H9 (cell line): Measurements from ENCODE around the gene LPXN. TPM values are rescaled to one million over a fixed set of nuclear protein-coding genes. Genes with fewer than 3 reads are reported as not detected.

Experiments used
- DNase-seq: peaks from one replicate; pipeline ENCODE4 v3.0.0-alpha.2; 2017
- H2AFZ ChIP-seq: one replicate; pipeline ENCODE4 v1.6.1; 2013; ENCODE audit warnings: mild to moderate bottlenecking, low read length, control low read depth, moderate library complexity
- H2AK5ac ChIP-seq: 2 replicates; pipeline ENCODE4 v1.6.1; 2013; ENCODE audit warnings: low read length, control low read depth, mixed read lengths; ENCODE audit not compliant: insufficient read length
- H2BK120ac ChIP-seq: one replicate; pipeline ENCODE4 v1.6.1; 2013; ENCODE audit warnings: low read depth, mild to moderate bottlenecking, low read length, control low read depth, inconsistent platforms; ENCODE audit not compliant: poor library complexity, severe bottlenecking
- H2BK12ac ChIP-seq: 2 replicates; pipeline ENCODE4 v1.6.1; 2013; ENCODE audit warnings: low read length, control low read depth, mixed read lengths, low read depth; ENCODE audit not compliant: insufficient read length
- H2BK15ac ChIP-seq: 2 replicates; pipeline ENCODE4 v1.6.1; 2013; ENCODE audit warnings: low read depth, low read length, control low read depth
- H2BK20ac ChIP-seq: one replicate; pipeline ENCODE4 v1.6.1; 2013; ENCODE audit warnings: low read depth, mild to moderate bottlenecking, low read length, control low read depth, inconsistent platforms; ENCODE audit not compliant: poor library complexity, severe bottlenecking
- H2BK5ac ChIP-seq: 2 replicates; pipeline ENCODE4 v1.6.1; 2013; ENCODE audit warnings: low read length, control low read depth, mixed read lengths; ENCODE audit not compliant: insufficient read length
- H3K14ac ChIP-seq: 2 replicates; pipeline ENCODE4 v1.6.1; 2013; ENCODE audit warnings: low read length, control low read depth; ENCODE audit not compliant: insufficient read depth
- H3K18ac ChIP-seq: 2 replicates; pipeline ENCODE4 v1.6.1; 2013; ENCODE audit warnings: low read depth, mild to moderate bottlenecking, mixed read lengths, low read length, control low read depth; ENCODE audit not compliant: insufficient read length
- H3K23ac ChIP-seq: 2 replicates; pipeline ENCODE4 v1.6.1; 2013; ENCODE audit warnings: low read length, control low read depth, mixed read lengths, low read depth; ENCODE audit not compliant: insufficient read length
- H3K23me2 ChIP-seq: 2 replicates; pipeline ENCODE4 v1.6.1; 2013; ENCODE audit warnings: low read depth, mild to moderate bottlenecking, mixed read lengths, low read length, control low read depth; ENCODE audit not compliant: insufficient read length, poor library complexity, severe bottlenecking
- H3K27ac ChIP-seq: 2 replicates; pipeline ENCODE4 v1.5.1; 2013; ENCODE audit warnings: low read length, control low read depth, mixed read lengths, low read depth; ENCODE audit not compliant: insufficient read length
- H3K27me3 ChIP-seq: 2 replicates; pipeline ENCODE4 v1.6.1; 2013; ENCODE audit warnings: low read length, control low read depth, inconsistent platforms; ENCODE audit not compliant: insufficient read depth
- H3K4ac ChIP-seq: 2 replicates; pipeline ENCODE4 v1.6.1; 2013; ENCODE audit warnings: low read depth, mild to moderate bottlenecking, control low read depth, inconsistent platforms, low read length, moderate library complexity
- H3K4me1 ChIP-seq: 2 replicates; pipeline ENCODE4 v1.6.1; 2013; ENCODE audit warnings: low read length, control low read depth, inconsistent platforms; ENCODE audit not compliant: insufficient read depth
- H3K4me2 ChIP-seq: 2 replicates; pipeline ENCODE4 v1.6.1; 2013; ENCODE audit warnings: low read length, control low read depth, mixed read lengths; ENCODE audit not compliant: insufficient read length, insufficient read depth
- H3K56ac ChIP-seq: 2 replicates; pipeline ENCODE4 v1.6.1; 2013; ENCODE audit warnings: low read depth, mild to moderate bottlenecking, mixed read lengths, low read length, control low read depth; ENCODE audit not compliant: insufficient read length
- H3K79me1 ChIP-seq: 2 replicates; pipeline ENCODE4 v1.6.1; 2013; ENCODE audit warnings: low read depth, mild to moderate bottlenecking, moderate library complexity, low read length, control low read depth, inconsistent platforms; ENCODE audit not compliant: insufficient read depth, poor library complexity, severe bottlenecking
- H3K79me2 ChIP-seq: 2 replicates; pipeline ENCODE4 v1.6.1; 2013; ENCODE audit warnings: low read length, control low read depth, inconsistent platforms; ENCODE audit not compliant: insufficient read depth
- H3K9ac ChIP-seq: 2 replicates; pipeline ENCODE4 v1.6.1; 2013; ENCODE audit warnings: low read length, control low read depth, mixed read lengths; ENCODE audit not compliant: insufficient read length; ENCODE audit errors: extremely low read depth
- H3K9me3 ChIP-seq: one replicate; pipeline ENCODE4 v1.6.1; 2013; ENCODE audit warnings: low read depth, low read length, inconsistent platforms; ENCODE audit not compliant: control insufficient read depth
- H3T11ph ChIP-seq: one replicate; pipeline ENCODE4 v1.6.1; 2013; ENCODE audit warnings: mild to moderate bottlenecking, low read length, control low read depth, inconsistent platforms
- H4K20me1 ChIP-seq: one replicate; pipeline ENCODE4 v1.6.1; 2013; ENCODE audit not compliant: control insufficient read depth, insufficient read length, insufficient read depth
- H4K5ac ChIP-seq: 2 replicates; pipeline ENCODE4 v1.6.1; 2013; ENCODE audit warnings: low read depth, mild to moderate bottlenecking, mixed read lengths, low read length, control low read depth; ENCODE audit not compliant: insufficient read length
- H4K8ac ChIP-seq: replicated peaks from 2 replicates; pipeline ENCODE4 v1.6.1; 2013; ENCODE audit warnings: low read length, control low read depth, mixed read lengths, low read depth; ENCODE audit not compliant: insufficient read length
- H4K91ac ChIP-seq: 2 replicates; pipeline ENCODE4 v1.6.1; 2013; ENCODE audit warnings: low read depth, mild to moderate bottlenecking, moderate library complexity, mixed read lengths, low read length, control low read depth; ENCODE audit not compliant: insufficient read length
- H3K27ac Mint-ChIP-seq, 3 experiments: 2 replicates in 2 of 3; 3 replicates in 1 of 3; pipeline ENCODE4 v1.8.0; 2020 to 2021; ENCODE audit warnings: mixed read lengths in 3 of 3, mild to moderate bottlenecking in 1 of 3, moderate library complexity in 1 of 3
- H3K27me3 Mint-ChIP-seq: 2 replicates; pipeline ENCODE4 v1.8.0; 2021; ENCODE audit warnings: low read depth, mild to moderate bottlenecking, moderate library complexity, mixed read lengths
- H3K36me3 Mint-ChIP-seq, 3 experiments: 2 replicates in 2 of 3; 3 replicates in 1 of 3; pipeline ENCODE4 v1.8.0; 2020 to 2021; ENCODE audit warnings: low read depth in 3 of 3, mixed read lengths in 3 of 3; ENCODE audit not compliant: insufficient read depth in 1 of 3
- H3K4me1 Mint-ChIP-seq, 2 experiments: 2 replicates each; pipeline ENCODE4 v1.8.0; 2020; ENCODE audit warnings: mixed read lengths in 2 of 2
- H3K4me3 Mint-ChIP-seq, 2 experiments: 2 replicates in 1 of 2; 3 replicates in 1 of 2; pipeline ENCODE4 v1.8.0; 2020 to 2021; ENCODE audit warnings: mild to moderate bottlenecking in 2 of 2, mixed read lengths in 2 of 2, moderate library complexity in 1 of 2
- H3K9me3 Mint-ChIP-seq, 2 experiments: 2 replicates in 1 of 2; 3 replicates in 1 of 2; pipeline ENCODE4 v1.8.0; 2020; ENCODE audit warnings: mild to moderate bottlenecking in 2 of 2, mixed read lengths in 2 of 2, moderate library complexity in 1 of 2
- CTCF ChIP-seq: fragments of 200-600 bp; sonication (generic); conservative IDR thresholded peaks from 3 replicates; pipeline ENCODE4 v1.8.0; 2021; ENCODE audit warnings: antibody characterized with exemption, mild to moderate bottlenecking
- WGBS: extraction: QIAGEN DNeasy Blood & Tissue Kit; methylation state at CpG from one replicate; pipeline ENCODE4 v1.1.7; 2013; ENCODE audit warnings: missing lambda C conversion rate, low lambda C conversion rate, mixed read lengths; ENCODE audit not compliant: insufficient read length; ENCODE audit errors: extremely low coverage; 5-methylcytosine and 5-hydroxymethylcytosine counted together
- total RNA-seq: library from RNA; stranded (reverse); gene quantifications from 2 replicates; pipeline ENCODE4 v1.2.1, GENCODE V29; 2021

The LPXN gene
- total RNA-seq, 1 experiment from 2014 or later: 1.4 TPM

GRCh38 chr11:58509748-58510147, 65.9 kb downstream of the LPXN start:
- Histone ChIP-seq H3K14ac (no peak overlapping the region), H2BK5ac (no peak overlapping the region), H4K8ac (no peak overlapping the region), H3K27ac (no peak overlapping the region), H2BK120ac (no peak overlapping the region), H2BK20ac (no peak overlapping the region), H3K79me2 (no peaks in the 10 kb centered on the region), H4K20me1 (no peaks in the 10 kb centered on the region), H2AK5ac (no peak overlapping the region), H3K9me3 (no peaks in the 10 kb centered on the region), H3K27me3 (no peaks in the 10 kb centered on the region), H3K56ac (no peak overlapping the region), H3K23ac (no peak overlapping the region), H3K4me1 (no peaks in the 10 kb centered on the region; the same call in 1 of the 2 replicates), H4K91ac (no peak overlapping the region), H2AFZ (no peak overlapping the region), H3K9ac (no peak overlapping the region), H3K79me1 (no peaks in the 10 kb centered on the region), H3K4ac (no peak overlapping the region), H3K18ac (no peak overlapping the region), H3K23me2 (no peaks in the 10 kb centered on the region), H4K5ac (no peak overlapping the region), H2BK15ac (no peak overlapping the region), H3T11ph (no peak overlapping the region), H2BK12ac (no peak overlapping the region), H3K4me2 (no peak overlapping the region)
- Mint-ChIP-seq H3K4me3 (no peak overlapping the region), H3K9me3 (no peaks in the 10 kb centered on the region), H3K27ac (no peak overlapping the region), H3K36me3 (no peaks in the 10 kb centered on the region; a peak in 1 of 7 replicates), H3K27me3 (no peaks in the 10 kb centered on the region), H3K4me1 (peaks cover 11 to 13% of the 10 kb centered on the region in 2 experiments)
- no peak for DNase-seq
- TF ChIP-seq CTCF: no peak
- WGBS: no CpG with 5 or more reads among the region's 1 CpG
